Measurements from ENCODE around the gene UCHL3. TPM values are rescaled to one million over a fixed set of nuclear protein-coding genes. Genes with fewer than 3 reads are reported as not detected.

The UCHL3 gene
- total and polyA plus RNA-seq, 4 donors = 10.3 to 38.3 (median 29.0) TPM

DNA sequence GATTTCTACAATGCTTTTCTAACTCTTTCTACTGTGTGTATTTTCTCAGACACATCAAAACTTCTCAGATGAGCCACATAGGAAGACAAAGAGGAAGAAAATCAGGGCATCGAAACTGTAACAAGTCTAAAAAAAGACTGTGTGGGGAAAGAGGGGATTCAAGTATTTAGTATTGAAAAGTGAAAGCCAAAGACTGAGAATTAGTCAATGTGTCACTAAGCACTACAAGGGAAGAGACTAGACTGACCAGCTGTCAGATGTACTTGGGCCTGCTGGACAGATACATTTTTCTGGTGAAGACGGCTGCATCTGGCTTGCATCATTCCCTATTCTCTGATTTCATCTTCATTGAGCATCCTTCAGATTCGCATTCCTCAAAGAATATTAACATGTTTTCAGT, 37.3 kb upstream of the UCHL3 start:
- DNase-seq (no peak), ATAC-seq (ENCODE audit: insufficient read depth, low FRiP score) (no peak)
- no peaks in the 10 kb centered on the region for H3K27me3 ChIP-seq (ENCODE audit: control insufficient read depth in 3 of 3, insufficient read depth in 3 of 3, low read length in 2 of 3)
- no peak overlapping the region for H3K9ac ChIP-seq (ENCODE audit: insufficient read depth in 1 of 2, low read length in 2 of 2)
- H3K9me3 ChIP-seq (ENCODE audit: control insufficient read depth in 4 of 4, insufficient read depth in 3 of 4, low read length in 3 of 4) = no peaks in the 10 kb centered on the region
- no peak overlapping the region for H3K27ac ChIP-seq (ENCODE audit: low read depth in 1 of 2, low read length in 1 of 2)
- H3K4me3 ChIP-seq = no peak overlapping the region
- peaks cover 0 to 4% (median 0%) of the 10 kb centered on the region in 5 donors for H3K4me1 ChIP-seq (ENCODE audit: control insufficient read depth in 5 of 5, insufficient read depth in 5 of 5, low read length in 5 of 5)
- WGBS, 2 donors = 71 to 76% methylated on average over 3 of the region's 3 CpGs
- TF ChIP-seq, protein P1, sequence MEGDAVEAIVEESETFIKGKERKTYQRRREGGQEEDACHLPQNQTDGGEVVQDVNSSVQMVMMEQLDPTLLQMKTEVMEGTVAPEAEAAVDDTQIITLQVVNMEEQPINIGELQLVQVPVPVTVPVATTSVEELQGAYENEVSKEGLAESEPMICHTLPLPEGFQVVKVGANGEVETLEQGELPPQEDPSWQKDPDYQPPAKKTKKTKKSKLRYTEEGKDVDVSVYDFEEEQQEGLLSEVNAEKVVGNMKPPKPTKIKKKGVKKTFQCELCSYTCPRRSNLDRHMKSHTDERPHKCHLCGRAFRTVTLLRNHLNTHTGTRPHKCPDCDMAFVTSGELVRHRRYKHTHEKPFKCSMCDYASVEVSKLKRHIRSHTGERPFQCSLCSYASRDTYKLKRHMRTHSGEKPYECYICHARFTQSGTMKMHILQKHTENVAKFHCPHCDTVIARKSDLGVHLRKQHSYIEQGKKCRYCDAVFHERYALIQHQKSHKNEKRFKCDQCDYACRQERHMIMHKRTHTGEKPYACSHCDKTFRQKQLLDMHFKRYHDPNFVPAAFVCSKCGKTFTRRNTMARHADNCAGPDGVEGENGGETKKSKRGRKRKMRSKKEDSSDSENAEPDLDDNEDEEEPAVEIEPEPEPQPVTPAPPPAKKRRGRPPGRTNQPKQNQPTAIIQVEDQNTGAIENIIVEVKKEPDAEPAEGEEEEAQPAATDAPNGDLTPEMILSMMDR (IDR thresholded peaks at IDR 0.05; ENCODE audit: control extremely low read depth, extremely low read depth) = no peak
- H3K36me3 ChIP-seq (ENCODE audit: control insufficient read depth in 4 of 4, insufficient read depth in 4 of 4, low read length in 4 of 4) = no peaks in the 10 kb centered on the region

DNA sequence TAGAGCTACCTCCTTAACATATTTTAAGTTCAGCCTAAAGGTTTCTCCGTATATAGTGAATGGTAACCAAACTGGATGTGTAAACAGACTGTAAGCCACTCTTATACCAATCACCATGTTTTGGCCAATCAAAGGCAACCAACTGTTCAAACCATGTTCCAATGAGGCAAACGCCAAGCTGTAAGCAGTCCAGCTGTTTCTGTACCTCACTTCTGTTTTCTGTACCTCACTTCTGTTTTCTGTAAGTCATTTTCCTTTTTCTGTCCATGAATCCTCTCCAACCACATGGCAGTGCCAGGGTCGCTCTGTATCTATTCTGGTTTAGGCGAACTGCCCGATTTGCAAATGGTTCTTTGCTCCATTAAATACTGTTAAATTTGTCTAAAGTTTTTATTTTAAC, 36.3 kb upstream of the UCHL3 start:
- DNase-seq = no peak
- no peak overlapping the region for H3K27ac ChIP-seq (ENCODE audit: low read depth in 1 of 2, low read length in 1 of 2)
- no peaks in the 10 kb centered on the region for H3K9me3 ChIP-seq (ENCODE audit: control insufficient read depth in 4 of 4, insufficient read depth in 3 of 4, low read length in 3 of 4)
- no peak overlapping the region for H3K4me3 ChIP-seq
- H3K4me1 ChIP-seq (ENCODE audit: control insufficient read depth in 5 of 5, insufficient read depth in 5 of 5, low read length in 5 of 5) = no peaks in the 10 kb centered on the region
- 84 to 87% methylated on average over 5 of the region's 5 CpGs for WGBS, 2 donors
- no peaks in the 10 kb centered on the region for H3K27me3 ChIP-seq (ENCODE audit: control insufficient read depth in 3 of 3, insufficient read depth in 3 of 3, low read length in 2 of 3)
- no peak for ATAC-seq (ENCODE audit: insufficient read depth, low FRiP score)
- H3K36me3 ChIP-seq (ENCODE audit: control insufficient read depth in 4 of 4, insufficient read depth in 4 of 4, low read length in 4 of 4) = no peaks in the 10 kb centered on the region
- TF ChIP-seq, protein P1 (IDR thresholded peaks at IDR 0.05; ENCODE audit: control extremely low read depth, extremely low read depth) = no peak
- no peak overlapping the region for H3K9ac ChIP-seq (ENCODE audit: insufficient read depth in 1 of 2, low read length in 2 of 2)

DNA sequence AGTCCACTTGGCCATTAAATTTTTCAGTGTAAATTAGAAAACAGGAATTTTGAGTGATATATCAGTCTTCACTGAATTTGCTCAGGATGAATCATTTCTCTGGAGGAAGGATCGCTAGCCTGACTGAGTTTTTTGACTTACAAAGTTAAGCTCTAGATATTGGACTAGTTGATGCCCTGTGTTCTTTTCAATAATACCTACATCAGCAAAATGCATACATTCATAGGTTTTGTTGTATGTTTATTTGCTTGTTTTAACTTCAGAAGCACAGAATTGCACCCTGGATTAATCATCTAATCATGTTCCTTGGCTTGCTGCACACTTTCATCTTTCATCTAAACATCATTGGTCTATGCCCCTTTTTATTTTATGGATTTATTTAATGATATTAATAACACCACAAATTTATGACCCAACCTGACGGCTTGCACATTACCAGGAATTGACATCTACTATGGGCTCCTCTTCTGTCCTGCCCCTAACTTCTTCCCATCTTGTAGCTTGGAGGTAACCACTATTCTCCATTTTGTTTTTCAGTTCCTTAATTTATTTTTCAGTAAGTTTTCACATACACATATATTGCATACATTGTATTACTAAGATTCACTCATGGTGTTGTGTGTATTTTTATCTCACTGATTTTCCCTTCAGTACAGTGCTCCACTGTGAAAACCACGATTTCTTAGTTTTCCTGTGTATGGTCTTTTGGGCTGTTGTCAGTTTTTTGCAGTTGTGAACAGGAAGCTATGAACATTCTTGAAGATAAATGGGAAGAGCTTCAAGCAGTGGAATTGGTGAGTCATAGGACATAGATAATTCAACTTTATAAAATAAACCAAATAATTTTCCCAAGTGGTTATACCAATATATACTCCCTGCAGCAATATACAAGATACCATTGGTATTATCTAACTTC, 35.3 kb upstream of the UCHL3 start:
- Histone ChIP-seq H3K36me3 (ENCODE audit: control insufficient read depth in 4 of 4, insufficient read depth in 4 of 4, low read length in 4 of 4) (no peaks in the 10 kb centered on the region), H3K9me3 (ENCODE audit: control insufficient read depth in 4 of 4, insufficient read depth in 3 of 4, low read length in 3 of 4) (no peaks in the 10 kb centered on the region), H3K27me3 (ENCODE audit: control insufficient read depth in 3 of 3, insufficient read depth in 3 of 3, low read length in 2 of 3) (no peaks in the 10 kb centered on the region), H3K27ac (ENCODE audit: low read depth in 1 of 2, low read length in 1 of 2) (no peak overlapping the region), H3K9ac (ENCODE audit: insufficient read depth in 1 of 2, low read length in 2 of 2) (no peak overlapping the region), H3K4me3 (no peak overlapping the region), H3K4me1 (ENCODE audit: control insufficient read depth in 5 of 5, insufficient read depth in 5 of 5, low read length in 5 of 5) (no peaks in the 10 kb centered on the region)
- no peak for DNase-seq
- ATAC-seq (ENCODE audit: insufficient read depth, low FRiP score) = no peak
- TF ChIP-seq, protein P1 (IDR thresholded peaks at IDR 0.05; ENCODE audit: control extremely low read depth, extremely low read depth) = no peak
- 77 to 78% methylated on average over 3 of the region's 3 CpGs for WGBS, 2 donors
